Limb (tissue), 2 donors: ENCODE data around the gene FBXO11.
A peak's percentile ranks its signal among the peaks of the same experiment; 100 is the strongest.
"Not testable (repeated sequence)": the region's sequence is repeated elsewhere in the genome, so short reads cannot be mapped to it uniquely, and the experiment has no call there.

Experiments
- DNase-seq, 2 donors: peaks; one replicate each; pipeline ENCODE4 v3.0.0-alpha.2; 2016; ENCODE audit errors: extremely low spot score in 2 of 2

The FBXO11 gene

DNA sequence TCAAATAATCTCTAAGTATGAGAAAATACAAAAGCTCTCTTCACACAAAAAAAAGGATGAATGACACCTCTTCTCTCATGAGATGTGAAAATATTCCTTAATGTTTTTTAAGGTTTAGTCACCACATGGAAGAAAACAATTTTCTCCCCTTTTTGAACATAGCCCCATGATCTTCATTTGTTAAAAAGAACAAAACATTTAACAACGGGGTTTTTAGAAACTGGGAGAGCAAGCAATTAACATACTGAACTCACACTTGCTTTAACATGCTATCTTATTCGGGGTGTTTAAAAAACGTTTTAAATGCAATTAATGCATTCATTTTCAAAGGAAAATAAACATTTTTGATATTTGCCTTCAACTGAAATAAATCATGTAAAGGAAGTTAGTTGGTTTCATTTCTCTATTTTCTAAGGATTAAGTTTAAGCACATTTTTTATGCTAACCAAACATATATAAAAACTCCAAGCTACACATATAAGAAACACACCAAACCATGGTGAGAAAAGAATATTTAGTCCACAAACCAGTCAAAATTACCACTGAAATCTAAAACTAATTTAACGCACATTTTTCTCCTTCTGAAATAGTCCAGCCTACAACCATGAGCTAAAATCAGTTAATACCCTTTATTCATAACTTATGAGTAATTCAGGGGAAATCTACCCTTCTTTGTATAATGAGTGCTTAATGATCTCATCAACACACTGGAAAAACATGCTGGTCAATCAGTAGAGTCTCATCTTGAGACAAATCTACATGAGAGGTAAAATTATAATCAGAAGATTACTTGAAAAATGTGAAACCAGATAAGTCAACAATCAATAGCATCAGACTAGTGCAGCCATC lies 8.2 kb downstream of the FBXO11 start:
- no peak for DNase-seq

DNA sequence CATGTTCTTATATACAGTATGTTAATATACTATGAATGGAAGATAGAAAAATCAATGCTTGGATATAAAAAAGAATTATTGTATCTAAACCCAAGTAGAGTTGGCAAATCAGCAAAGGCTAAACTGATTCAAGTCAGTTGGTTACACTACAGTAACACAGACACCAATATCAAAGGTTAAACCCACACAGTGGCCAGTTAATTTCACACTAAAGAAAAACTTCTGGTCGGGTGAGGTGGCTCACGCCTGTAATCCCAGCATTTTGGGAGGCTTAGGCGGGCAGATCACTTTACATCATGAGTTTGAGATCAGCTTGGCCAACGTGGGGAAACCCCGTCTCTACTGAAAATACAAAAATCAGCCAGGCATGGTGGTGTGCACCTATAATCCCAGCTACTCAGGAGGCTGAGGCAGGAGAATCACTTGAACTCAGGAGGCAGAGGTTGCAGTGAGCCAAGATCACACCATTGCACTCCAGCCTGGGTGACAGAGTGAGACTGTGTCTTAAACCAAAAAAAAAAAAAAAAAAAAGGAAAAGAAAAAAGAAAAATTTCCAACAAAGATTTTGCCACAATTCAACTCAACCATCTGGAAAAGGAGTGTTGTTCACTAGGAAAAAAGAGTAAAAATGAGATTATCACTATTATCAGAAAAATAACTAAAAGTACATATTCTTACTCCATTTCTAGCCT lies 9.0 kb downstream of the FBXO11 start:
- not testable (repeated sequence) for DNase-seq

DNA sequence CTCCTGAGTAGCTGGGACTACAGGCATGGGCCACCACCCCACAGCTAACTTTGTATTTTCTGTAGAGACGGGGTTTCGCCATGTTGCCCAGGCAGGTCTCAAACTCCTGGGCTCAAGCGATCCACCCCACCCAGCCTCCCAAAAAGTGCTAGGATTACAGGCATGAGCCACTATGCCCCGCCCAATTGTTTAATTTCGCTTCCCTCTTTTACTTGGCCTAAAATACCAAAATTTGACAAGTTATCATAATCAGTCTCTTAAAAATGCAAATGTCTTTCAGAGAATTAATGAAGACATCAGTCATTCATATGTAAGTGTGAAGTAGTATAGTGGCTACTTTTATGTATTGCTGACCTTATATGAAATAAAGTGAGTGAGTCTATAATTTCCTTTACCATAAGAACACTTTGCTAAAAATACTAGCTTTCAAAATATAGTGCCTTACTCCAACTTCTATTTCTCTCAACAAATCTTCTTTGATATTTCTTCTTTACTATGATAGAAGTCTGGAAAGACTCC lies 9.8 kb downstream of the FBXO11 start:
- no peak for DNase-seq

DNA sequence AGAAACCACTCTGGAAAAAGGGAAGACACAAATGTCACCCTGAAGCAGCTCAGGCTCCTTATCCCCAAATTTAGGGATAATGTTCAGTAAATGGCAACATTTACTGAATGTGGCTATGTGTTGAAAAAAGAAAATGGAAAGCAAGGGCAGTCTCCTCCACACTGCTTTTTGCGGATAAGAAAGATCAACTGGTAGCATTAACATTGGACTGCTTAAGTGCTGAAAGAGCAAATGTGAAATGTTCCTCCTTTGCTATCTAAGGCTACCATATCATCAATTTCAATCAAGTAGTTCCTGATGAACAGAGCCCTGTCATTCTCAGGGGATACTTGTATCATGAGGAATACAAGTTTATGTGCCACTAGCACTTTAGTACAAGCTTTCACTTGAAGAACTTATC lies 12.5 kb downstream of the FBXO11 start:
- no peak for DNase-seq

DNA sequence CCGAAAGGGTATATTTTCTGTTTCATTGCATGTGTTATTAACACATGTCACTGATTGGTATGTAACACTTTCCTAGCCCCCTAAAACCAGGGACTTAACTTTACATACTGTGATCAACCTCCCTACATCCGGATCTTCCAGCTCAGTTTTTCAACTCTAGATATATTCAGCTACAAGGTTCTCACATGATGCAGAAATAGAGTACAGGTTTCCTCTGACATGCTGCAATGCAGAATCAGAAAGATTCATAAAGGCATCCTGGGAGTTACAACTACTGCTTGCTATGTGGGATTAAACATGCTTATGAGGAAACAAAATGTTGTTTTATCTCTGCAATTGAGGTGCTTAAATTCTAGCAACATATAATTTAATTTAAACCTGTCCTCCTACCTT lies 14.0 kb downstream of the FBXO11 start:
- DNase-seq = no peak

DNA sequence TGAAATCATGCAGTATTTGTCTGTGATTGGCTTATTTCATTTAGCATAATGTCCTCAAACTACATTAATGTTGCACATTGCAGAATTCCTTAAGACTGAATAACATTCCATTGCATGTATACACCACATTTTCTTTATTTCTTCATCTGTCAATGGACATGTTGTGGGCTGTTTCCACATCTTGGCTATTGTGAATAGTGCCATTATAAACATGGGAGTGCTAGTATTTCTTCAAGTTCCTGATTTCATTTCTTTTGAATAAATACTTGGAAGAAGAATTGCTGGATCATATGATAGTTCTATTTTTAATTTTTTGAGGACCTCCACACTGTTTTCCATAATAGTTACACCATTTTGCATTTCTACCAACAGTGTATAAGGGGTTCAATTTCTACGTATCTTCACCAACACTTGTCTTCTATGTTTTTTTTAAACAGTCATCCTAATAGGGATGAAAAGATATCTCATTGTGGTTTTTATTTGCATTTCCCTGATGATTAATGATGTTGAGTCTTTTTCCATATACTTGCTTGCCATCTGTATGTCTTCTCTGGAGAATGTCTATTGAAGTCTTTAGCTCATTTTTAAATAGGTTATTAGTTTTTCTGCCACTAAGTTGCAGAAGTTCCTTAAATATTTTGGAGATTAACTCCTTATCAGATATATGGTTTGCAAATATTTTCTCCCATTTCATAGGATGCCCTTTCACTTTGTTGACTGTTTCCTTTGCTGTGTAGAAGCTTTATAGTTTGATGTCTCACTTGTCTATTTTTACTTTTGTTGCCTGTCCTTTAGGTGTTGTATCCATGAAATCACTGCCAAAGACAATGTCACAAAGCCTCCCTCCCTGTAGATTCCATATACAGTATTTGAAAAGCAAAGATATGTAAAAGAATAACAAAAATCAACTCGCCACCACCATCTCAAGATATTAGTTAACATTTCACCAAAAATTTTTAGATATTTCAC lies 14.6 kb downstream of the FBXO11 start:
- no peak for DNase-seq

DNA sequence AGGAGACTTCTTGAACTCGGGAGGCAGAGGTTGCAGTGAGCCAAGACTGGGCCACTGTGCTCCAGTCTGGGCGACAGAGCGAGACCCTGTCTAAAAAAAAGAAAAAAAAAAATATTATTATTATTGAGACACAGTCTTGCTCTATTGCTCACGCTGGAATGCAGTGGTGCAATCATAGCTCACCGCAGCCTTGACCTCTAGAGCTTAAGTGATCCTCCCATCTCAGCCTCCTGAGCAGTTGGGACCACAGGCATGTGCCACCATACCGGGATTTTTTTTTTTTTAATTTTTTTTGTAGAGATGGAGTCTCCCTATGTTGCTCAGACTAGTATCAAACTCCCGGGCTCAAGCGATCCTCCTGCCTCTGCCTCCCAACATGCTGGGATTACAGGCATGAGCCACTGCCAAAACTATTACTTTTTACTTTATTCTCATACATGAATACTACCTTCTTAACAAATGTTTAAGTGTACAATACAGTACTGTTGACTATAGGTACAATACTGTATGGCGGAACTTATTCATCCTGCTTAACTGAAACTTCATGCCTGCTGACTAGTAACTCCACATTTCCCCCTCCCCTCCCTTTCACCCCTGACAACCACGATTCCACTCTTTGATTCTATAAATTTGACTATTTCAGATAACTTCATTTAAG lies 15.5 kb downstream of the FBXO11 start:
- no peak for DNase-seq

DNA sequence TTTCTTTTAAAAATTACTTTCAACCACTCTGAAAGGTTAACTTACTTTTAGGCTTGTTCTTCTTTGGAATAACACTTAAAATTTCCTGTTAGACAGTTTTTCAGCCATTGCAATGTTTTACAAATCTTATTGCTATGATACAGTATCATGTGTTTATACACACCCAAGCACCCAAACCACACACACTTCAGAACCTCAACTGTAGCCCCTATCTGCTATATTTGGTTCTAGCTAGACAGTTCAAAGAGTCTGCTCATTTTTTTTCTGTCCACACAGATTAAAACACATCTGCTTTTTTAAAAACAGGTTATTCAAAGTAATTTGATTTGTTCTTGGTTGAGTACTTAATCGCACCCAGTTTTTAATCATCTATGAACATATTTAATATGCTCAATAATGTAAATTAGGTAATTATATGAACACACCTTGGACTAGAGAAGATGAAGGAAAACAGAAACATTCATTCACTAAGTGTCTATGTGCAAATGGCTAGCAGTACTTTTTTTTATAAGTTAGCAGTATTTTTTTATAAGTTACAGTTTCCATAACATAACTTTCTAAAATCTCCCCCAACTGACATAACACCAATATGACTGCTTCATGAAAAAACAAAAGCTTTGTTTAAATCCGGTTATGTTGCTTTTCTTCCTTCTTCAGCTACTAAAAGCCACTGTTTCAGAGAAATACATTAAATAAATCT lies 17.6 kb downstream of the FBXO11 start:
- DNase-seq = no peak

DNA sequence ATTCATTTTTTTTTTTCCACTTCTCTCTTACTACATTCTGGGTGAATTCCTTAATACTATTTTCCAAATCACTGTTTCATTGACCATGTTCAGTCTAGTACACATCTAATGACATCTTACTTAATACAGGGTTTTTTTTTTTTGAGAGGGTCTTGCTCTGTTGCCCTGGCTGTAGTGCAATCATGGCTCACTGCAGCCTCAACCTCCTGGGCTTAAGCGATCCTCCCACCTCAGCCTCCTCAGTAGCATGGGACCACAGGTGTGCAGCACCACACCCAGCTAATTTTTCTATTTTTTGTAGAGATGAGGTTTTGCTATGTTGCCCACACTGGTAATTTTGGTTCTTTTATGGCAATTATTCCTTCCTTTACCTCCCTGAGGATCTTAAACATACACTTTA lies 29.4 kb downstream of the FBXO11 start:
- DNase-seq = no peak

DNA sequence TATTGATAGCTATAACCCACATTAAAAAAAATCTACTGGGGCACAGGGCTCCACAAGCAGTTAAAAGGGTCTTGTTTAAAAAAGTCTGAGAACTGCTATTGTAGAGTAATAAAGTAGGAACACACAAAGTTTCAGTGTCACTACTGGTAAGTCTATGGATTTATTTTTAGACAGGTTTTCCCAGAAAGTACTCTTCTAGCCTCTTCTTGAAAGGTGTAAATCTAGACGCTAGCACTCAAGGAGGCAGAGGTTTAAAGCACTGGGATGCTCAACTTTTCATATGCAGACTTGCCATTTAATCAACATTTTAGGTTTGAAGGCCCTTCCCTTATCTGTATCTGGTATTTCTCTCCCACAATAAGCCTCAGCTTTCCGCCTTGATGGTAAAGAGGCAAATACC lies 33.4 kb downstream of the FBXO11 start:
- no peak for DNase-seq

DNA sequence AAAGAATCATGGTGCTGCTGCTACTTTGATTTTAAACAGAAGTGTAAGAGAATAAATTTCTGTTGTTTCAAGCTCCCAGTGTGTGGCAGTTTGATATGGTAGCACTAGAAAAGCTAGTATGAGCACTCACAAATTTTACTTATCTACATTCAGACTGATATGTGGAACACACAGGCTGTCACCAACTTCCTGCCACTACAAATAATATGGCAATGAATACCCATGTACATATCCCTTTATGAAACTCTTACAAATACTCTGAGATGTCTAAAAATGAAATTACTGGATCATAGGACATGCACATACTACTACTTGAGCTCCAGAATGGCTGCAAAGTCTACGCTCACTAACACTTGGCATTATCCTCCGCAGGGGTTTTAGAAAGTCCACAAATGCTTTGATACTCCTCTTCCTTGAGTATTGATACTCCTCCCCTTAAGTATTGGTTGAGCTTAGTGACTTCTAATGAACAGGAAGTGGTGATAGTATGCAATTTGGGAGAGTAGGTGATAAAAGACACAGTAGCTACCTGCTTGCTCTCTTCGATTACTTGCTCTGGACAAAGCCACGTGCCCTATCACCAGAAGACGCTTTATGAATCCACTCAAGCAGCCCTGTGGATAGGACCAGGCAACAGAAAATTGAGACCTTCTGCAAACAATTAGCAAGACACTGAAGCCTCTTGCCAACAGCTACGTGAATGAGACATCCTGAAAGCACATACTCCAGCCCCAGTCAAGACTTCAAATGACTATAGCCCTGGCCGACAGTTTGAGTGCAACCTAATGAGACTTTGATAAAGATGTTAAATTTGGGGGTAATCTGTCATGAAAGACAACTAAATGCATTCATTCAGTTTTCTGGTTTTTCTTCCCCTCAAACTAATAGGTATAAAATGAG lies 35.4 kb downstream of the FBXO11 start:
- no peak for DNase-seq

DNA sequence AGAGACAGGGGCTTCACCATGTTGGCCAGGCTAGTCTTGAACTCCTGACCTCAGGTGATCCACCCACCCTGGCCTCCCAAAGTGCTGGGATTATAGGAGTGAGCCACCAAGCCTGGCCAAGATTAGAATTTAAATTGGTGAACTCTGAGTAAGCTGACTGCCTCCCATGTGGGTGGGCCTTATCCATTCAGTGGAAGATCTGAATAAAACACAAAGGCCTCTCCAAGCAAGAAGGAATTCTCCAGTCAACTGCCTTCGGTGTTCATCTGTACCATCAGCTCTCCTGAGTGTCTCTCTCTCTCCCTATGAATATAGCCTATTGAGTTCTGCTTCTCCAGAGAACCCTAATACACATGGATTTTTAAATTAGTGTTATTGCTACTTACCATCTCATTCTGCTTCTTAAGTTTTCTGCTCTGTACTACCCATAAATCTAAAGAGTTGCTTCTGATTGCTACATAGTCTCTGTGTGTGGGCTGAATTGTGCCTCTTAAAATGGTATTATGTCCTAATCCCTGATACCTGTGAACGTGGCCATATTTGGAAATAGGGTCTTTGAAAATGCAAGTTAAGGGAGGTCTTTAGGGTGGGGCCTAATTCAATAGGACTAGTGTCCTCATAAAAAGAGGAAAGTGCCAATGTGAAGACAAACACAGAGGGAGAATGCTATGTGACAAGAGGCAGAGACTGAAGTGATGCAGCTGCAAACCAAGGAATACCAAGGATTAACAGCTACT lies 36.3 kb downstream of the FBXO11 start:
- DNase-seq = no peak

DNA sequence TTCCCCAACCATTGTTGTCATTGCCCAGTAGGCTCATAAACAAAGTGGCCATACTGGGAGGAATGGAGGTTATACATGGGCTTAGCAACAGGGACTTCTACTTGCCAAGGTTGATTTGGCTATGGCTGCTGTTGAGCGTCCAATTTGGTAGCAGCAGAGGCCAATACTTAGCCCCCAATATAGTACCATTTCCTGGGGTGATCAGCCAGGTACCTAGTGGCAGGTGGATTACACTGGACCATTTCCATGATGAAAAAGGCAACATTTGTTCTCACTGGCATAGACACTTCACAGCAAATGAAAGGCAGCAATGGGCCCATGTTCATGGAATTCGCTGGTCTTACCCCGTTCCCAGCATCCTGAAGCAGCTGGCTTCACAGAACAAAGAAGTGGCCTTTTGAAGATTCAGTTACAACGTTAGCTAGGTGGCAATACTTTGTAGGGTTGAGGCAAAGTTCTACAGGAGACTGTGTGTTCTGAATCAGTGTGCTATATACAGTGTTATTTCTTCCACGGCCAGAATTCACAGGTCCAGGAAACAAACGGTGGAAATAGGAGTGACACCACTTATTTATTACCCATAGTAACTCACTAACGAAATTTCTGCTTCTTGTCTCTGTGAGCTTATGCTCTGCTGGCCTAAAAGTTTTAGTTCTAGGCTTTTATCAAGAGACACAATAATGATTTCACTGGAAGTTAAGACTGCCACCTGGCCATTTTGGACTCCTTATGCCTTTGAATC lies 37.5 kb downstream of the FBXO11 start:
- DNase-seq = no peak

DNA sequence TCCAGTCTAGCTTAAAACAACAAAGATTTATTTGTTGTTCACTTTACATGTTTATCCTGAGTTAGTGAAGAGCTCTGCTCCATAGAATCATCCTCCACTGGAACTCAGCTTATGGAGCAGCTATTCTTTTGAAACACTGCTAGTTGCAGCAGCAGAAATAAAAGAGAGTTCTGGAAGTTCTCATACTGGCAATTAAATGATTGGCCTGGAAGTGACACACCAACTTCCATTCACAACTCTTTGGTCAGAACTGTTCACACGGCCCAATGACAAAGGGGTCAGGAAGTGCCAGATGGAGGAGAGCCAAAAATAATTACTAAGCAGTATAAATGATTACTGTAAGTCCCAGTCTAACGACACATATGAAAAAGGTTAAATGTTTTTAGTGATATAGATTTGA lies 39.1 kb downstream of the FBXO11 start:
- DNase-seq = peak in 1 of 2 donors; percentile 8

DNA sequence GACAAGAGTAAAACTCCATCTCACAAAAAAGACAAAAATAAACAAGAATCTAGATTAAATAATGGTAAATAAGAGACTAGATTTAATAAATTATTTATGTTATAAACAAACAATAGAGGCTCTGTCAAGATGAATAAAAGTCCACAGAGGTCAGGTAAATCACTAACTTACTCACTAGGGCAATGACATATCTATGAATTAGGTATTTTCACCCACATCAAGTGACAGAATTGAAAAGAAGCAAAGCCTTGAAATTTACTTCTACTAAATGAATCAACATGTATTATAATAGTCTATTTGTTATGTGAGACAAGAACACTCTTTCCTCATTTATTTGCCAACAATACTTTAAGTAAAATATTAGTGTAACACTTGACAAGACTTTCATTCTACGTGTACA lies 41.7 kb downstream of the FBXO11 start:
- no peak for DNase-seq

DNA sequence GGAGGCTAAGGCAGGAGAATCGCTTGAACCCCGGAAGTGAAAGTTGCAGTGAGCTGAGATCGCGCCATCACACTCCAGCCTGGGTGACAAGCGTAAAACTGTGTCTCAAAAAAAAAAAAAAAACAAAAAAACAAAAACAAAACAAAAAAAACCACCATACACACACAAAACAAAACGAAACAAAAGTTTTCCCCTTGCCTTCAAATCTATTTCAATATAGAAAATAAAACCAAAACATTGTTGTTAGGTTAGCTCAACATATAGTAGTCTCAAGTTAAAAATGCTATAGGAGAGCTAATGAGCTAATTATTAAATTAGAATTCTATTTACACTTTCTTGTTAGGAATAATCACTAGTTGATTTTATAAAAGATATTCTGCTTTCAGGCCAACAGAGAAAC lies 43.3 kb downstream of the FBXO11 start:
- no peak for DNase-seq

DNA sequence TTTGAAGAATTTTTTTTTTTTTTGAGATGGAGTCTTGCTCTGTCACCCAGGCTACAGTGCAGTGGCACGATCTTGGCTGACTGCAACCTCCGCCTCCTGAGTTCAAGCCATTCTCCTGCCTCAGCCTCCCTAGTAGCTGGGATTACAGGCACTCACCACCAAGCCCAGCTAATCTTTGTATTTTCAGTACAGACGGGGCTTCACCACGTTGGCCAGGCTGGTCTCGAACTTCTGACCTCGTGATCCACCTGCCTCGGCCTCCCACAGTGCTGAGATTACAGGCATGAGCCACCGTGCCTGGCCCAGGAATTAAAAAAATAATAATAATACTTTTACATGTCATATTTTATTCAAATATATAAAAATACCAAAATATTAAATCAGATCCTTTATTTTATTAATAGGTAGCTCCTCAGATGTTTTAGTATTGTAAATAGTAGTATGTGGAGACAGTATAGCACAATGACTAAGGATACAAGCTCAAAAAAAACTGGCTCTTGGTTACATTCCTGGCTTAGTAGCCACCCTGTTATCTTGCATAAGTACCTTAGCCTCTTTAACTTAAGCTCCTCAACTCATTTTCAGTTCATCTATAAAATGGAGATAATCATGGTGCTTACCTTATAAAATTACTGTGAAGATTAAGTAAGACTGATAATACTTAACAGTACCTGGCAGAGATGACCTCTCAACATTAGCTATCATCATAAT lies 53.1 kb downstream of the FBXO11 start:
- not testable (repeated sequence) for DNase-seq
